Adrenal gland (tissue), 12 donors: ENCODE measurements around the gene OLIG3. TPM values are rescaled to one million over a fixed set of nuclear protein-coding genes. Genes with fewer than 3 reads are reported as not detected.

Experiments used
- DNase-seq, 7 donors: peaks; one replicate each; pipeline ENCODE4 v3.0.0-alpha.2; 2019 to 2020
- H3K27ac ChIP-seq, 5 donors: fragments of 200-600 bp; sonication (generic) in 4 of 5; 1 replicate in 3 of 5; 2 replicates in 2 of 5; pipeline versions ENCODE4 v1.5.1 to v1.8.0; 2016 to 2020; ENCODE audit warnings: mild to moderate bottlenecking in 1 of 5
- H3K27me3 ChIP-seq: fragments of 200-600 bp; 2 replicates; pipeline ENCODE4 v1.8.0; 2021
- H3K36me3 ChIP-seq, 2 donors: fragments of 200-600 bp; replicated peaks in 1 of 2; 1 replicate in 1 of 2; 2 replicates in 1 of 2; pipeline versions ENCODE4 v1.5.1 to v1.8.0; 2018 to 2022
- H3K4me1 ChIP-seq, 2 donors: fragments of 200-600 bp; replicated peaks in 1 of 2; 1 replicate in 1 of 2; 2 replicates in 1 of 2; pipeline versions ENCODE4 v1.5.1 to v1.8.0; 2018 to 2021
- H3K4me3 ChIP-seq, 4 donors: fragments of 200-600 bp; sonication (generic) in 3 of 4; one replicate each; pipeline ENCODE4 v1.5.1; 2016 to 2018
- H3K9me3 ChIP-seq, 3 donors: fragments of 200-600 bp; sonication (generic) in 1 of 3; replicated peaks in 1 of 3; 1 replicate in 2 of 3; 2 replicates in 1 of 3; pipeline versions ENCODE4 v1.5.1 to v1.8.0; 2016 to 2021
- POLR2A ChIP-seq, 2 donors: fragments of 450-650 bp; IDR thresholded peaks; one replicate each; pipeline ENCODE4 v1.6.1; 2017; ENCODE audit warnings: antibody characterized with exemption in 2 of 2, mild to moderate bottlenecking in 2 of 2, moderate library complexity in 1 of 2
- WGBS, 4 donors: extraction: QIAGEN DNeasy Blood & Tissue Kit in 2 of 4; methylation state at CpG; one replicate each; pipeline versions ENCODE4 v1.1.5 to v1.1.7; 2013 to 2017; 5-methylcytosine and 5-hydroxymethylcytosine counted together
- intact Hi-C, 2 donors: fragments of 100-400 bp; cut with DNase I; formaldehyde crosslinking; loops; one replicate each; pipeline versions ENCODE4 v1.14.1 to v1.15.0; 2022 to 2023
- polyA plus RNA-seq, 3 donors: library from polyadenylated mRNA; stranded (reverse); fragments of 200-250 nt in 2 of 3; fragments of 350-450 nt in 1 of 3; fragmentation: Illumina TruSeq in 1 of 3; extraction: RNeasy Lipid Tissue Mini Kit (QIAGEN cat#74804) in 1 of 3; gene quantifications; one replicate each; pipeline ENCODE4 v1.2.3, GENCODE V29; 2013 to 2014
- total RNA-seq, 9 donors: library from RNA; depleted of rRNA in 4 of 9; stranded (reverse); fragments of >200 nt in 4 of 9; fragments of 120-200 nt in 1 of 9; fragmentation: NEBNext Ultra II Directional in 1 of 9; extraction: Animal tissue kit (Norgen Biotek cat#: 25700) in 1 of 9; gene quantifications; one replicate each; pipeline versions ENCODE4 v1.1.0 to v1.2.4, GENCODE V29; 2013 to 2023
- TF ChIP-seq, protein P1 (sequence below), 6 experiments: fragments of 450-650 bp in 4 of 6; fragments of 200-600 bp in 2 of 6; sonication (generic) in 1 of 6; IDR thresholded peaks; 1 replicate in 5 of 6; 2 replicates in 1 of 6; pipeline versions ENCODE4 v1.5.1 to v1.8.0; 2016 to 2021; ENCODE audit warnings: antibody characterized with exemption in 6 of 6, mild to moderate bottlenecking in 2 of 6, moderate library complexity in 1 of 6
- donor health status: healthy with polysubstance abuse.
- donor health status: Bipolar disorder and iron deficiency.
- donor health status: DM: yes; HTN: yes; CAD: no.
- donor health status: DM: no; HTN: no; CAD: no.
- donor health status: DM: no; HTN: no; CAD: no.
- donor health status: DM: yes; HTN: yes; CAD: no.

Gene OLIG3
- total and polyA plus RNA-seq, 12 donors: not detected

GRCh38 chr6:137487869-137488149, 6.4 kb downstream of the OLIG3 start:
- intact Hi-C loops: no loop called here
- Histone ChIP-seq H3K27me3 (peaks cover 82% of the 10 kb centered on the region), H3K9me3 (no peaks in the 10 kb centered on the region), H3K4me1 (no peaks in the 10 kb centered on the region), H3K27ac (no peak overlapping the region), H3K36me3 (no peaks in the 10 kb centered on the region), H3K4me3 (no peak overlapping the region)
- WGBS, 4 donors: 4 to 7% (median 5%) methylated on average over 10 to 11 of the region's 11 CpGs
- TF ChIP-seq, protein P1, sequence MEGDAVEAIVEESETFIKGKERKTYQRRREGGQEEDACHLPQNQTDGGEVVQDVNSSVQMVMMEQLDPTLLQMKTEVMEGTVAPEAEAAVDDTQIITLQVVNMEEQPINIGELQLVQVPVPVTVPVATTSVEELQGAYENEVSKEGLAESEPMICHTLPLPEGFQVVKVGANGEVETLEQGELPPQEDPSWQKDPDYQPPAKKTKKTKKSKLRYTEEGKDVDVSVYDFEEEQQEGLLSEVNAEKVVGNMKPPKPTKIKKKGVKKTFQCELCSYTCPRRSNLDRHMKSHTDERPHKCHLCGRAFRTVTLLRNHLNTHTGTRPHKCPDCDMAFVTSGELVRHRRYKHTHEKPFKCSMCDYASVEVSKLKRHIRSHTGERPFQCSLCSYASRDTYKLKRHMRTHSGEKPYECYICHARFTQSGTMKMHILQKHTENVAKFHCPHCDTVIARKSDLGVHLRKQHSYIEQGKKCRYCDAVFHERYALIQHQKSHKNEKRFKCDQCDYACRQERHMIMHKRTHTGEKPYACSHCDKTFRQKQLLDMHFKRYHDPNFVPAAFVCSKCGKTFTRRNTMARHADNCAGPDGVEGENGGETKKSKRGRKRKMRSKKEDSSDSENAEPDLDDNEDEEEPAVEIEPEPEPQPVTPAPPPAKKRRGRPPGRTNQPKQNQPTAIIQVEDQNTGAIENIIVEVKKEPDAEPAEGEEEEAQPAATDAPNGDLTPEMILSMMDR (IDR thresholded peaks at IDR 0.05): no peak
- TF ChIP-seq POLR2A (IDR thresholded peaks at IDR 0.05): no peak
- no peak for DNase-seq

DNA sequence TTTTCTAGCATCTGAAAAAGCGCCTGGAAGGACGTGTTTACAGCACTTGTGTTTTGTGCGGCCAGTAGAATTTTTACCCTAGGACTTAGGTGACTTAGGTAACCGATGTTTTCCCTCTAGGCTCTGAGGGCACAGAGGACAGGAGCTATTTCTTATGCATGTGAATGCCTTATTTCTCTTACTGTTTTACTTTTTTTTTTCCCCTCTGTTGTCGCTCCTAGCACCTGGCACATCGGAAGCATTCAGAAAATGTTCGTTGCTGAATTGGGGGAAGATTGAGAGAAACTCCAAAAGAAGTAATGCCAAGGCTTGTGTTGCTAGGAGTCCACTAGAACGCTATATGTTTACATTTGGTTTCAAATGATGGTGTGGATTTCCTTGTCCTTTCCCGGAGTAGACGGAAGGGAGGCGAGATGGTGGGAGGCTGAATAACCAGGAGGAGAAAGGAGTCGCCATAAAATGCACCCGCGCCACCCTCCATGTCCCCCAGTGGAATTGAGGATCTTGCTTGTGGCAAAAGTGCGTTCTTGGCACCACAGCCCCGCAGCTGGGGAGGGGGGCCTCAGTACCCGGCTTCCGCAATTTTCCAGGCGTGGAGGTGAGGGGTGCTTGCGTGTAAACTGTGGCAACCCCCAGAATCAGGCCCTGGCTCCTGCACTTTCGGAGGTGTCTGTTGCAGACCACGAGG, 6.9 kb downstream of the OLIG3 start:
- no peak for TF ChIP-seq POLR2A (IDR thresholded peaks at IDR 0.05)
- TF ChIP-seq, protein P1 (IDR thresholded peaks at IDR 0.05): no peak
- H3K27ac ChIP-seq: no peak overlapping the region
- H3K36me3 ChIP-seq: no peaks in the 10 kb centered on the region
- intact Hi-C loops: no loop called here
- H3K9me3 ChIP-seq: no peaks in the 10 kb centered on the region
- no peak overlapping the region for H3K4me3 ChIP-seq
- 6 to 8% (median 7%) methylated on average over 20 to 22 of the region's 22 CpGs for WGBS, 4 donors
- peaks cover 82% of the 10 kb centered on the region for H3K27me3 ChIP-seq
- H3K4me1 ChIP-seq: no peaks in the 10 kb centered on the region
- DNase-seq: no peak

- no peaks in the 10 kb centered on the region for H3K9me3 ChIP-seq
- TF ChIP-seq POLR2A (IDR thresholded peaks at IDR 0.05): no peak
- TF ChIP-seq, protein P1 (IDR thresholded peaks at IDR 0.05): no peak
- peaks cover 76% of the 10 kb centered on the region for H3K27me3 ChIP-seq
- no peak overlapping the region for H3K4me3 ChIP-seq
- intact Hi-C loops: no loop called here
- no peak for DNase-seq
- H3K27ac ChIP-seq: no peak overlapping the region
- no peaks in the 10 kb centered on the region for H3K36me3 ChIP-seq
- 6 to 11% (median 10%) methylated on average over 6 of the region's 6 CpGs for WGBS, 4 donors
- no peaks in the 10 kb centered on the region for H3K4me1 ChIP-seq
Measured at GRCh38 chr6:137486416-137486815, 7.8 kb downstream of the OLIG3 start.

DNA sequence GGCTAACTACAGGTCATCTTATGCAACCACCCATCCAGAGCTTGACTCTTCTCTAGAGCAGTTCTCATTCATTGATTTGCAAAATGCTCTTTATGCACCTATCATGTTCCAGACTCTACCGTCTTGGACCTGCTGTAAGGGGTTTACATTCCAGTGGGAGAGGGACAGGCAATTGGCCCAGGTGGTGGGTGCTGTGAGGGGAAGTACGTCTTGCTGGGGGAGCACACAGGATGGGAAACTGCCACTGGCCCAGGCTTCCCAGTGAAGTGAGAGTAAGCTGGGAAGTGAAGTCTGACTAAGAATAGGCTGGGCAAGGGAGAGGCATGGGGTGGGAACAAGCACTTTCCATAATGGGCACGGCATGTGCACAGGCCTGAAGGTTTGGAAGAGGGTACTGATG, 13.8 kb downstream of the OLIG3 start:
- no peak for DNase-seq
- Histone ChIP-seq H3K4me3 (no peak overlapping the region), H3K36me3 (no peaks in the 10 kb centered on the region), H3K27ac (no peak overlapping the region), H3K27me3 (peaks cover 29% of the 10 kb centered on the region), H3K9me3 (no peaks in the 10 kb centered on the region), H3K4me1 (no peaks in the 10 kb centered on the region)
- 64 to 71% (median 69%) methylated on average over 3 of the region's 3 CpGs for WGBS, 4 donors
- TF ChIP-seq POLR2A (IDR thresholded peaks at IDR 0.05): no peak
- TF ChIP-seq, protein P1 (IDR thresholded peaks at IDR 0.05): no peak
- intact Hi-C loops: no loop called here
